ENCODE measurements around the gene RNF212B. TPM values are rescaled to one million over a fixed set of nuclear protein-coding genes. Genes with fewer than 3 reads are reported as not detected.
A peak's percentile ranks its signal among the peaks of the same experiment; 100 is the strongest.
"Not testable (repeated sequence)": the region's sequence is repeated elsewhere in the genome, so short reads cannot be mapped to it uniquely, and the experiment has no call there.

Gene RNF212B
- total RNA-seq, 1 donor from 2014 or later, result not detected

GRCh38 chr14:23207146-23207540 is 30.6 kb upstream of the RNF212B start:
- DNase-seq (ENCODE audit: low read depth), result no peak
- H3K4me3 ChIP-seq (ENCODE audit: low read depth, low read length), result no peak overlapping the region
- TF ChIP-seq, protein P1, sequence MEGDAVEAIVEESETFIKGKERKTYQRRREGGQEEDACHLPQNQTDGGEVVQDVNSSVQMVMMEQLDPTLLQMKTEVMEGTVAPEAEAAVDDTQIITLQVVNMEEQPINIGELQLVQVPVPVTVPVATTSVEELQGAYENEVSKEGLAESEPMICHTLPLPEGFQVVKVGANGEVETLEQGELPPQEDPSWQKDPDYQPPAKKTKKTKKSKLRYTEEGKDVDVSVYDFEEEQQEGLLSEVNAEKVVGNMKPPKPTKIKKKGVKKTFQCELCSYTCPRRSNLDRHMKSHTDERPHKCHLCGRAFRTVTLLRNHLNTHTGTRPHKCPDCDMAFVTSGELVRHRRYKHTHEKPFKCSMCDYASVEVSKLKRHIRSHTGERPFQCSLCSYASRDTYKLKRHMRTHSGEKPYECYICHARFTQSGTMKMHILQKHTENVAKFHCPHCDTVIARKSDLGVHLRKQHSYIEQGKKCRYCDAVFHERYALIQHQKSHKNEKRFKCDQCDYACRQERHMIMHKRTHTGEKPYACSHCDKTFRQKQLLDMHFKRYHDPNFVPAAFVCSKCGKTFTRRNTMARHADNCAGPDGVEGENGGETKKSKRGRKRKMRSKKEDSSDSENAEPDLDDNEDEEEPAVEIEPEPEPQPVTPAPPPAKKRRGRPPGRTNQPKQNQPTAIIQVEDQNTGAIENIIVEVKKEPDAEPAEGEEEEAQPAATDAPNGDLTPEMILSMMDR (conservative IDR thresholded peaks at IDR 0.05; ENCODE audit: low read depth, low read length), result no peak

DNA sequence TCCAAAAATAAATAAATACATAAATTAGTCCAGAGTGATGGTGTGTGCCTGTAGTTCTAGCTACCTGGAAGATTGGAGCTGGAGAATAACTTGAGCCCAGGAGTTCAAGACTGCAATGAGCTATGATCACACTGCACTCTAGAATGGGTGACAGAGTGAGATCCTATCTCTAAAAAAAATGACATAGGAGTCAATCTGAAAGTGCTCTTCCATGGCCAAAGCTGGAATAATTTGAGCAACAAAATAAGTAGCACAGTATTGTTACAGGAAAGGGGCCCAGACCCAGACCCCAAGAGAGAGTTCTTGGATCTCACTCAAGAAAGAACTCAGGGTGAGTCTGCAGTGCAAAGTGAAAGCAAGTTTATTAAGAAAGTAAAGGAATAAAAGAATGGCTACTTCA is 29.4 kb upstream of the RNF212B start:
- TF ChIP-seq, protein P1 (conservative IDR thresholded peaks at IDR 0.05; ENCODE audit: low read depth, low read length), result no peak
- no peak overlapping the region for H3K4me3 ChIP-seq (ENCODE audit: low read depth, low read length)
- no peak for DNase-seq (ENCODE audit: low read depth)

- no peak overlapping the region for H3K4me3 ChIP-seq (ENCODE audit: low read depth, low read length)
- TF ChIP-seq, protein P1 (conservative IDR thresholded peaks at IDR 0.05; ENCODE audit: low read depth, low read length), result no peak
- DNase-seq (ENCODE audit: low read depth), result peak; percentile 27
Observed at GRCh38 chr14:23209651-23210423, 27.9 kb upstream of the RNF212B start.

DNA sequence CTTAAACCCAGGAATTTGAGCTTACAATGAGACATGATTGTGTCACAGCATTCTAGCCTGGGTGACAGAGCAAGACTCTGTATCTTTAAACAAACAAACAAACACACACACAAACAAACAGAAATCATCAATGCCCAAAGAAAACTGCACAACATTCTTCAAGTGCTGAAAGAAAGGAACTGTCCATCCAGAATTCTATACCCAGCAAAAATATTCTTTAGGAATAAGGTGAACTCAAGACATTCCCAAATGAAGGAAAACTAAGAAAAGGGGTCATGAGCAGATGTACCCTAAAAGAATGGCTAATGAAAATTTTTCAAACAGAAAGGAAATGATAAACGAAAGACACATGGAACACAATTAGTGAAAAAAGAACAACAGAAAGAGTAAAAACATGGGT is 22.3 kb upstream of the RNF212B start:
- TF ChIP-seq, protein P1 (conservative IDR thresholded peaks at IDR 0.05; ENCODE audit: low read depth, low read length), result no peak
- no peak overlapping the region for H3K4me3 ChIP-seq (ENCODE audit: low read depth, low read length)
- DNase-seq (ENCODE audit: low read depth), result no peak

- no peak for DNase-seq (ENCODE audit: low read depth)
- TF ChIP-seq, protein P1 (conservative IDR thresholded peaks at IDR 0.05; ENCODE audit: low read depth, low read length), result no peak
- H3K4me3 ChIP-seq (ENCODE audit: low read depth, low read length), result no peak overlapping the region
Observed at GRCh38 chr14:23217032-23218020, 20.4 kb upstream of the RNF212B start.

DNA sequence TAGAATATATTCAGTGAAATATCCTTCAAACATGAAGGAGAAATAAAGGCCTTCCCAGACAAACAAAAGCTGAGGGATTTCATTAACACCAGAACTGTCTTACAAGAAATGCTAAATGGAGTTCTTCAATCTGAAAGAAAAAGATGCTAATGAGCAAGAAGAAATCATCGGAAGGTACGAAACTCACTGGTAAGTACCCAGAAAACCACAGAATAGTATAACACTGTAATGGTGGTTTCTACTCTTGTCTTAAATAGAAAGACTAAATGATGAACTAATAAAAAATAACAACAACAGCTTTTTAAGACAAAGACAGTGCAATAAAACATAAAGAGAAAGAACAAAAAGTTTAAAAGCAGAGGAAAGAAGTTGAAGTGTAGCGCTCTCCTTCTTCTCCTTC is 18.7 kb upstream of the RNF212B start:
- H3K4me3 ChIP-seq (ENCODE audit: low read depth, low read length), result no peak overlapping the region
- DNase-seq (ENCODE audit: low read depth), result no peak
- TF ChIP-seq, protein P1 (conservative IDR thresholded peaks at IDR 0.05; ENCODE audit: low read depth, low read length), result no peak

DNA sequence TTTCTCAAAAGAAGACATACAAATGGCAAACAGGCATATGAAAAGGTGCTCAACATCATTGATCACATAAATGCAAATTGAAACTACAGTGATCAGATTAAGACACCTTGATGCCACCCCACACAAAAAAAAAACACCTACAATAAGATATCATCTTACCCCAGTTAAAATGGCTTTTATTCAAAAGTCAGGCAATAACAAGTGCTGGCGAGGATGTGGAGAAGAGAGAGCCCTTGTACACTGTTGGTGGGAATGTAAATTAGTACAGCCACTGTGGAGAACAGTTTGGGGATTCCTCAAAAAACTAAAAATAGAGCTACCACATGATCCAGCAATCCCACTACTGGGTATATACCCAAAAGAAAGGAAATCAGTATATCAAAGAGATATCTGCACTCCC is 12.8 kb upstream of the RNF212B start:
- DNase-seq (ENCODE audit: low read depth); H3K4me3 ChIP-seq (ENCODE audit: low read depth, low read length): not testable (repeated sequence)
